Lower lobe of right lung (tissue), 2 donors: Measurements from ENCODE around the gene PTPRE. TPM values are rescaled to one million over a fixed set of nuclear protein-coding genes. Genes with fewer than 3 reads are reported as not detected.

Experiments
- ATAC-seq, 2 donors: fragments of 200-7000 bp; cut with Tn5 transposase; one replicate each; pipeline ENCODE4 v1.9.1; 2020 to 2022; ENCODE audit warnings: mild to moderate bottlenecking in 2 of 2, moderate library complexity in 2 of 2
- DNase-seq: peaks from one replicate; pipeline ENCODE4 v3.0.0-alpha.2; 2020
- H3K27ac ChIP-seq: fragments of 200-600 bp; one replicate; pipeline ENCODE4 v1.8.0; 2022
- H3K27me3 ChIP-seq: fragments of 200-600 bp; one replicate; pipeline ENCODE4 v1.8.0; 2022; ENCODE audit warnings: low read depth
- H3K36me3 ChIP-seq: fragments of 200-600 bp; one replicate; pipeline ENCODE4 v1.8.0; 2022; ENCODE audit warnings: mild to moderate bottlenecking
- H3K4me1 ChIP-seq: fragments of 200-600 bp; one replicate; pipeline ENCODE4 v1.8.0; 2022
- H3K4me3 ChIP-seq: fragments of 200-600 bp; one replicate; pipeline ENCODE4 v1.8.0; 2022; ENCODE audit warnings: mild to moderate bottlenecking
- H3K9me3 ChIP-seq: fragments of 200-600 bp; one replicate; pipeline ENCODE4 v1.8.0; 2022
- CTCF ChIP-seq: fragments of 200-600 bp; IDR thresholded peaks from one replicate; pipeline ENCODE4 v1.8.0; 2022; ENCODE audit warnings: antibody characterized with exemption, mild to moderate bottlenecking
- intact Hi-C: fragments of 100-400 bp; cut with DNase I; formaldehyde crosslinking; loops from one replicate; pipeline ENCODE4 v1.11.0; 2022
- total RNA-seq: library from RNA; stranded (reverse); fragmentation: NEBNext Ultra II Directional; extraction: Animal tissue kit (Norgen Biotek cat#: 25700); gene quantifications from one replicate; pipeline ENCODE4 v1.2.1, GENCODE V29; 2021
- donor health status: DM: no; HTN: yes; CAD: no; lungs with severe emphysema.

Gene PTPRE
- total RNA-seq, 1 donor from 2014 or later: 60.5 TPM

GRCh38 chr10:128072046-128072445 lies 165.1 kb downstream of the PTPRE start:
- H3K27ac ChIP-seq: no peak overlapping the region
- H3K9me3 ChIP-seq: no peaks in the 10 kb centered on the region
- TF ChIP-seq CTCF: no peak
- DNase-seq (no peak), ATAC-seq (no peak)
- H3K36me3 ChIP-seq: peaks cover 99% of the 10 kb centered on the region
- H3K4me1 ChIP-seq: peaks cover 4% of the 10 kb centered on the region
- intact Hi-C loops: no loop called here
- H3K4me3 ChIP-seq: no peak overlapping the region
- H3K27me3 ChIP-seq: no peaks in the 10 kb centered on the region

- Histone ChIP-seq H3K4me1 (peaks cover 4% of the 10 kb centered on the region), H3K9me3 (no peaks in the 10 kb centered on the region), H3K36me3 (peaks cover 99% of the 10 kb centered on the region), H3K27ac (no peak overlapping the region), H3K27me3 (no peaks in the 10 kb centered on the region), H3K4me3 (no peak overlapping the region)
- intact Hi-C loops: no loop called here
- DNase-seq (no peak), ATAC-seq (no peak)
- TF ChIP-seq CTCF: no peak
Measured at GRCh38 chr10:128072941-128073645, 166.2 kb downstream of the PTPRE start.

GRCh38 chr10:128073890-128074289 lies 167.0 kb downstream of the PTPRE start:
- no peak for ATAC-seq
- no peaks in the 10 kb centered on the region for H3K9me3 ChIP-seq
- H3K27me3 ChIP-seq: no peaks in the 10 kb centered on the region
- intact Hi-C loops: no loop called here
- H3K4me1 ChIP-seq: peaks cover 4% of the 10 kb centered on the region
- H3K4me3 ChIP-seq: no peak overlapping the region
- peaks cover 99% of the 10 kb centered on the region for H3K36me3 ChIP-seq
- TF ChIP-seq CTCF: no peak
- DNase-seq: no peak
- H3K27ac ChIP-seq: no peak overlapping the region

- Histone ChIP-seq H3K27me3 (no peaks in the 10 kb centered on the region), H3K9me3 (no peaks in the 10 kb centered on the region), H3K27ac (no peak overlapping the region), H3K36me3 (peaks cover 100% of the 10 kb centered on the region), H3K4me3 (no peak overlapping the region), H3K4me1 (peaks cover 2% of the 10 kb centered on the region)
- intact Hi-C loops: no loop called here
- no peak for TF ChIP-seq CTCF
- ATAC-seq: no peak
- DNase-seq: no peak
Measured at GRCh38 chr10:128074589-128074988, 167.7 kb downstream of the PTPRE start.

- Histone ChIP-seq H3K27me3 (no peaks in the 10 kb centered on the region), H3K27ac (no peak overlapping the region), H3K36me3 (peaks cover 99% of the 10 kb centered on the region), H3K4me1 (no peaks in the 10 kb centered on the region), H3K4me3 (no peak overlapping the region), H3K9me3 (no peaks in the 10 kb centered on the region)
- TF ChIP-seq CTCF: no peak
- intact Hi-C loops: no loop called here
- DNase-seq: no peak
- ATAC-seq: no peak
Measured at GRCh38 chr10:128077155-128077875, 170.4 kb downstream of the PTPRE start.
